ENCODE measurements around the gene MARCHF2.

GRCh38 chr19:8461891-8462290, 48.8 kb downstream of the MARCHF2 start:
- TF ChIP-seq FOS (IDR thresholded peaks at IDR 0.05; ENCODE audit: extremely low read depth, insufficient read length) (no peak), CBX5 (IDR thresholded peaks at IDR 0.05; ENCODE audit: borderline replicate concordance, low read depth) (no peak), POLR2A (conservative IDR thresholded peaks at IDR 0.05) (no peak), CTCF (IDR thresholded peaks at IDR 0.05 in 2 of 3, conservative IDR thresholded peaks at IDR 0.05 in 1 of 3; ENCODE audit: insufficient read depth in 2 of 3, low read depth in 1 of 3, low read length in 3 of 3) (no peak), MYC (IDR thresholded peaks at IDR 0.05; ENCODE audit: low read depth, low read length) (no peak), MYC (CRISPR knock-in tag; IDR thresholded peaks at IDR 0.05; ENCODE audit: borderline replicate concordance, low read depth) (no peak), ARID3A (IDR thresholded peaks at IDR 0.05; ENCODE audit: borderline replicate concordance, low read depth, low read length) (no peak), ZBTB40 (IDR thresholded peaks at IDR 0.05) (no peak), ZBTB40 (CRISPR knock-in tag; IDR thresholded peaks at IDR 0.05) (no peak), BRF2 (IDR thresholded peaks at IDR 0.05; ENCODE audit: borderline replicate concordance, insufficient read depth, insufficient read length) (no peak)
